HUES6 (cell line): ENCODE results near the gene NAV3.

Experiments used
- H3K27ac ChIP-seq: 2 replicates; pipeline ENCODE4 v1.7.0; 2013; ENCODE audit warnings: low read depth, mild to moderate bottlenecking, low read length, inconsistent platforms
- H3K27me3 ChIP-seq: 2 replicates; pipeline ENCODE4 v1.6.1; 2013; ENCODE audit warnings: low read length; ENCODE audit not compliant: control insufficient read depth, insufficient read depth
- H3K36me3 ChIP-seq: 2 replicates; pipeline ENCODE4 v1.6.1; 2013; ENCODE audit warnings: low read length; ENCODE audit not compliant: control insufficient read depth, insufficient read depth
- H3K4me1 ChIP-seq: 2 replicates; pipeline ENCODE4 v1.6.1; 2013; ENCODE audit warnings: low read length; ENCODE audit not compliant: control insufficient read depth, insufficient read depth
- H3K4me3 ChIP-seq: 2 replicates; pipeline ENCODE4 v1.5.1; 2013; ENCODE audit warnings: low read depth, low read length
- H3K9ac ChIP-seq: one replicate; pipeline ENCODE4 v1.6.1; 2013; ENCODE audit warnings: mild to moderate bottlenecking, low read length
- H3K9me3 ChIP-seq: 2 replicates; pipeline ENCODE4 v1.6.1; 2013; ENCODE audit warnings: low read depth, low read length; ENCODE audit not compliant: control insufficient read depth, insufficient read depth

NAV3 gene

DNA sequence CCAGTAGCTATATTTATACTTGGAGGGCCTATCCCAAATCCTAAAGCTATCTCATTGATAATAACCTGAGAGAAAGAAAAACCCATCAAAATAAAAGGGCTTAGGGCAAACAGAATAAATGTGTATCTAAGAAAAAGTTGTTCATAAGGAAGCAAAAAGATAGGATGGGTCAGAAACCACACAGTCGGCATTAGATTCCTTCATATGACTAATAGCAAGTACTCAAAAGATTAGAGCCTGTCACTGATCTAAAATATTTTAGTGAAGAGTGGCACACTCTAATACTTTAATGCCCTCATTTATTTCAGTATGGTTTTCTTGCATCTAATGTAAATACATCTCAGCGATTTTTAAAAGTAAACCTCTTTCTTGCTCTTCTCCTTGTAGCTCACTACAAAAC, 17.1 kb upstream of the NAV3 start:
- Histone ChIP-seq H3K36me3 (no peaks in the 10 kb centered on the region), H3K9me3 (no peaks in the 10 kb centered on the region), H3K4me1 (no peaks in the 10 kb centered on the region; the same call in 1 of the 2 replicates), H3K27ac (no peak overlapping the region), H3K9ac (no peak overlapping the region), H3K27me3 (no peaks in the 10 kb centered on the region), H3K4me3 (no peak overlapping the region)

DNA sequence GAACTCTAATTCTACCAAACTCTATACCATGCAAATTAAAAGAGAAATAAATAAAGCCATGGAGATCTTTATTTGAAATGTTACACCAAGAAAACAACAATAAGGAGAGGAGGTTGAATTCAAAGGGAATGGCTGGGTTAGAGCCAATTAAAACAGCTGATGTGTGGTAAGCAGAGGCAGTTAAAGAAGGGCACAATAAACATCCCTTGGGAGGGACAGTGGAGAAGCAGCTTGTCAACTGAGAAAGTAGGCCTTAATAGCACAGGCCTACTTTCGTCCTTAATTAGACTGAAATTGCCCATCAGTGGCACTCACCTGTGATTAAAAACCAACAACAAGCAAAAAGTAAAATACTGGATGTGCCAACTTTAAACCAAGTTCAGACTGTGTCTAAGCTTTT, 16.3 kb upstream of the NAV3 start:
- no peak overlapping the region for H3K4me3 ChIP-seq
- no peaks in the 10 kb centered on the region for H3K36me3 ChIP-seq
- no peak overlapping the region for H3K27ac ChIP-seq
- H3K9me3 ChIP-seq: no peaks in the 10 kb centered on the region
- H3K27me3 ChIP-seq: no peaks in the 10 kb centered on the region
- H3K4me1 ChIP-seq: no peaks in the 10 kb centered on the region
- H3K9ac ChIP-seq: no peak overlapping the region

DNA sequence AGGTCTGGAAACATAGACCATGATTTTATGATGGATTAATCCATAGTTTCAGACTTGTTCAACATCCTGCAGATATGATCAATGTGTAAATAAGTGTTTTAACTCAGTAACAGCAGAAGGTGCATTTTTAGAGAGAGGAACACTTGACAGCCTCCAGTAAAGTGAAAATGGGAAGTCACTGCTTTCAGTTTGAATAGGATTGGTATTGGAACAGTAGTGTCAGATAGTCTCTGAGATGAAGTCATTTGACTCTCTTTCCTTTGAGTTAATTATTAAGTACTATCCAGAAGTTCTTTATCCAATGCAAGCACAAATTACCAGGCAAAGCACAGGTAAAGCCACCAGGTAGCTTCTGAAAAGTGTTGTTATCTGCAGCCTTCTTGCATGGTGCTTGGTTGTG, 14.5 kb upstream of the NAV3 start:
- Histone ChIP-seq H3K36me3 (no peaks in the 10 kb centered on the region), H3K4me1 (no peaks in the 10 kb centered on the region), H3K27me3 (no peaks in the 10 kb centered on the region), H3K9ac (no peak overlapping the region), H3K4me3 (no peak overlapping the region), H3K27ac (no peak overlapping the region), H3K9me3 (no peaks in the 10 kb centered on the region)

DNA sequence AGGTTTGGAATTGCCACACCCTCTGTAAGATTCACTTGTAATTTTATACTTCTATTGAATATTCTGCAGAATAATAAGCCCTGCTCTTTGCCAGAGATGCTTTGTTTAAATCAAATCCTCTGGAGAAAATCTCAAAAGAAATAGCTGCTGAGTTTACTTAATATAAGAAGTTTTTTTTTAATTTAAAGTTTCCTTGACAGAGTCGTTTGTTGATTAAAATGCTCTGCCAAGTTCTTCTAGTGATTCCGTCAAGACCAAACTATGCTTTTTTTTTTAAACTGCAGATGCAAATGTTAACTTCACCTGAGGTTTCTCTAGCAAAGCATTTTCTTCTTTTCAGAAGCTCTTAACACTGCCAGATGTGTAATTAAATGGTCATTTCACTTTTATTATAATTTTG, 13.4 kb upstream of the NAV3 start:
- Histone ChIP-seq H3K9ac (no peak overlapping the region), H3K9me3 (no peaks in the 10 kb centered on the region), H3K27ac (no peak overlapping the region), H3K27me3 (no peaks in the 10 kb centered on the region), H3K4me3 (no peak overlapping the region), H3K4me1 (no peaks in the 10 kb centered on the region), H3K36me3 (no peaks in the 10 kb centered on the region)

DNA sequence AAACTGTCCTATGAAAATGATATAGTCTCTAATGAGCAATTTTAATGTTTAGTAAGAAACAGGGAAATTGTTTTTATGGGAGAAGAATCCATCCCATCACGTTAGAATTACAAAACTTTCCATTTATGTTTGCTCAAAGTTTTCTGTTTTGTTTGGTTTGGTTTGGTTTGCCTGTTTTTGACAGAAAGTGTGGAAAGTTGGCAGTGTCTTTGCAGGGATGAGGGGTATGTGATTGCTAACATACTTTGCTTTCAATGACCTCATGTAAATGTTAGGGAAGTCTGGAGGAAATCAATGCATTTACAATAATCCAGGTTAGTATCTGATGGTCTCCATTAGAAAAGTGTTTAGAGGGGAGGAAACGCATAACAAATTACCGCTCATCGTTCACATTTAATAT, 12.3 kb upstream of the NAV3 start:
- H3K9me3 ChIP-seq: no peaks in the 10 kb centered on the region
- H3K9ac ChIP-seq: no peak overlapping the region
- H3K4me3 ChIP-seq: no peak overlapping the region
- no peaks in the 10 kb centered on the region for H3K27me3 ChIP-seq
- no peaks in the 10 kb centered on the region for H3K36me3 ChIP-seq
- H3K4me1 ChIP-seq: no peaks in the 10 kb centered on the region
- no peak overlapping the region for H3K27ac ChIP-seq

DNA sequence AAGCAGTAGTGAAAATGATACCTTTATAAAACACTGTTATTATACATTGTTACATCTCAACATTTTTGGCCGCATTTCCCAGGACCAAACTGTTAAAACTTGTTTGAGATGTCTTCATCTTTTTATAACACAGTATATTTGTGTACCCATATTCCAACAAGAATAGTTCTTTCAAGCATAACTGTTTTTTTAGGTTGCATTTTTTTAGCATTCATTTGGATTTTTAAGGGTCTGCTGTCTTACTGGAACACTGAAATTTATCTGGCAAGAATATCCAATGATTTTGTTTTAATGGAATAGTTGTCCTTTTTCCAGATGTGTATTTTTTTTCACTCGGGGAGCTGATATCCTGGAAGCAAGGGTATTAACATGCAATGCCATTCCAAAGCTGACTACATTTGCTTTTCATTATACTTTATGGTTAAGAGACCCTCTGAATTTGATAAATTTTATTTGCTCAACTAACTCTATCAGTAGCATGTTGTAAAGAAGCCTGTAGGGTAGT, 8.9 kb upstream of the NAV3 start:
- H3K27ac ChIP-seq: no peak overlapping the region
- no peaks in the 10 kb centered on the region for H3K36me3 ChIP-seq
- no peak overlapping the region for H3K4me3 ChIP-seq
- H3K9ac ChIP-seq: no peak overlapping the region
- no peaks in the 10 kb centered on the region for H3K4me1 ChIP-seq
- H3K27me3 ChIP-seq: no peaks in the 10 kb centered on the region
- no peaks in the 10 kb centered on the region for H3K9me3 ChIP-seq

DNA sequence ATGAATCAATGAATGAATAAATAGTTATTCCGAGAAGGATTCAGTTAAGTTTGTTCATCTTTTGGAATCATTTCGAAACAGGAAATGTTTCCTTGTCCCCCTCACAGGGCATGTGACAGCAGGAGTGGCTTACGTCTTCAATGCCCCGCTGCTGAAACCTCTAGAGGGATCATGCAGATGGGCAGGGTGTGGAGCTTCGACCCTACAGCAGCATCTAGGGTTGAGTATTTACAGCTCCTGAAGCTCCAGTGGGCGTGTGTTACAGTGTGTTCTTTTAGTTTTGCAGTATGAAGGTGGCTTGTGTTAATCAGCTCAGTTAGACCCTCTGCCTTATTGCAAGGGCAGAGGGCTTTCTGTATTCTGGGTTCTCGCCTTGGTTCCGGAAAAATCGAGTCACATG, 2.6 kb downstream of the NAV3 start:
- no peaks in the 10 kb centered on the region for H3K9me3 ChIP-seq
- no peaks in the 10 kb centered on the region for H3K27me3 ChIP-seq
- H3K36me3 ChIP-seq: no peaks in the 10 kb centered on the region
- H3K27ac ChIP-seq: no peak overlapping the region
- no peak overlapping the region for H3K4me3 ChIP-seq
- H3K9ac ChIP-seq: no peak overlapping the region
- no peaks in the 10 kb centered on the region for H3K4me1 ChIP-seq

DNA sequence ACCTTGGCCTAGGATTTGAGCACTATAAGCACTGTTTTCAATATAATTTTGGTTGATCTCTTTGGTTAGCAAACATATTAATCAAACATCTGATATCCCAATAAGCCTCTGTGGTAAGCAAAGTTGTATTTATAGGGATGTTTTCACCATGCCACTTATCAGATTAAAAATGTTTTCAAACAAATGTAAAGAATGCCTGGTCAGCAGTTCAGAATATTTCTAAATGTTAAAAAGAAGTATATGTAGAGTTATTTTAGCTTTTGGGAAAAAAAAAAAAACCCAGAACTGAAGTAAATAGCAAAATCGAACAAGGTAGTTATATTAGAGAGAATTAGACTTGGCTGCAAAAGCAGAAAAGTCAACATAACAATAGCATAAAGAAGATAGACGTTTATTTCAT, 3.9 kb downstream of the NAV3 start:
- Histone ChIP-seq H3K27ac (no peak overlapping the region), H3K4me3 (no peak overlapping the region), H3K36me3 (no peaks in the 10 kb centered on the region), H3K9me3 (no peaks in the 10 kb centered on the region), H3K4me1 (no peaks in the 10 kb centered on the region), H3K27me3 (no peaks in the 10 kb centered on the region), H3K9ac (no peak overlapping the region)

DNA sequence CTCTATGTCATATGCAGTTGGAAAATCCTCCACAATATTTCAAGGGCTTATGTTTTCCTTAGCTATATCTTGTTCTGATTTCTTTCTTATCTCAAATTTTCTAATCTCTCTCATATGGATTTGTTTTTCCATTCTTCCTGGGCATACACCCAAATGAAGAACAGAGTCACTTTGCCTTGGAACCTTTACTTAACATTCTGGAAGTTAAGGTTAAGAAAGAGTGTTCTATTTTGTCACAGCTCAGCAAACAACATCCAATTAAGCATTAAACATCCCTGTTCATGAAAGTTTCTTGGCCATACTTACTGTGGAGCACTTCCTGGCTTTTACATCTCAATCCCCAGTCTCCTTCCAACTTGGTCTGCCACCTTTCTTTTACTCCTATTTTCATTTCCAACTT, 5.3 kb downstream of the NAV3 start:
- no peak overlapping the region for H3K27ac ChIP-seq
- no peaks in the 10 kb centered on the region for H3K4me1 ChIP-seq
- no peaks in the 10 kb centered on the region for H3K27me3 ChIP-seq
- no peaks in the 10 kb centered on the region for H3K9me3 ChIP-seq
- no peaks in the 10 kb centered on the region for H3K36me3 ChIP-seq
- H3K4me3 ChIP-seq: no peak overlapping the region
- no peak overlapping the region for H3K9ac ChIP-seq

DNA sequence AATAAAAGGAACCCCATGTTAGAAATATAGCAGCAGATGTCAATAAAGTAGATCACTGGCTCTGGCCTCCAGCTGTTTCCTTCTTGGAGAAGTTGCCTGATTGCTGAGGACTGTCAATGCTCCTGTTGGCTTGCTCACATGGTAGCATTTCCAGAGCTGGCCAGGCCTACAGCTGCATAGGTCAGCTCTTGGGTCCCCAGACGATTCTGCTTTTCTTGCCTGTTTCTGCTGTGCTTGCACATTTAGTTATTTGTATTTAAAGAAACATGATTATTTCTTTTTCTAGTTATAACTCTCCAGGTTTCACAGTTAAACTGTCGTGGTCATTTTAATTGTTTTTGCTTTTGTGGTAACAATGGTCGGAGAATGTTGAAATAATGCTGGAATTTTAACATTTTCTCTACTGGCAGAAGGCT, 7.2 kb downstream of the NAV3 start:
- Histone ChIP-seq H3K4me3 (no peak overlapping the region), H3K36me3 (no peaks in the 10 kb centered on the region), H3K9ac (no peak overlapping the region), H3K27ac (no peak overlapping the region), H3K4me1 (no peaks in the 10 kb centered on the region), H3K9me3 (no peaks in the 10 kb centered on the region), H3K27me3 (no peaks in the 10 kb centered on the region)

DNA sequence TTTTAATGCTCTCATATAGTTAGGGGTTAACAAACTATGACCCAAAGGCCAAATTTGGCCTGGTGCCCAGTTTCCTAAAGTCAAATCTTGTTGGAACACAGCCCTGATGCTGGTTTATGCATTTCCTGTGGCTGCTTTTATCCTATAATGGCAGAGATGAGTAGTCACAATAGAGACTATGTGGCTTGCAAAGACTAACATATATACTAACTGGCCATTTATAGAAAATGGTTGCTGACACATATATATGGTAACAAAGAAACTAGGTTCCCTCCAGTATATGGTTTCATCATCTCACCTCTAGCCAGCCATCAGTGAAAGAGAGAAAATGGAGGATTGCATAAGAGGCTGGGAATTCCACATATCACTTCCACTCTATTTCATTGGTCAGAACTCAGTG, 10.8 kb downstream of the NAV3 start:
- H3K36me3 ChIP-seq: no peaks in the 10 kb centered on the region
- no peak overlapping the region for H3K4me3 ChIP-seq
- H3K4me1 ChIP-seq: no peaks in the 10 kb centered on the region
- no peak overlapping the region for H3K9ac ChIP-seq
- no peaks in the 10 kb centered on the region for H3K27me3 ChIP-seq
- H3K9me3 ChIP-seq: no peaks in the 10 kb centered on the region
- H3K27ac ChIP-seq: no peak overlapping the region

DNA sequence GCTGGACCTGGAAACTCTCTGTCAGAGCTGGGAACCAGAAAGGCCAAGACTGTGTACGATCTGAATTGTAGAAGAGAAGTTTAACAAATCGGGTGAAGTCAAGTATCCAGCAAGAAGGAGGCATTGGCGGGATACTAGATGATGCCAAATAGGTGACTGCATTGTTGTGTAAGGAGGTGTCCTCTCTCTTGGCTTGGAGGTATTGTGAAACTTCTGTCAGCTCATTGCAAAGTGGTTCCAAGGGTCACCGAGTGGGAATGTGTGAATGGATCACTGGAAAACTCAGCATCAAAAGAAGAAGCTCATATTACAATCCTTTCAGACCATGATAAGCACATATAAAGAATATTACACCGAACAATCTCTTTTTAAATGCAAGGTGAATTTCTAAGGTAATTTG, 11.7 kb downstream of the NAV3 start:
- Histone ChIP-seq H3K4me3 (no peak overlapping the region), H3K9ac (no peak overlapping the region), H3K36me3 (no peaks in the 10 kb centered on the region), H3K4me1 (no peaks in the 10 kb centered on the region), H3K9me3 (no peaks in the 10 kb centered on the region), H3K27ac (no peak overlapping the region), H3K27me3 (no peaks in the 10 kb centered on the region)
